HepG2 (cell line): ENCODE results near the gene SAMD4A. TPM values are rescaled to one million over a fixed set of nuclear protein-coding genes. Genes with fewer than 3 reads are reported as not detected.

ENCODE experiments used
- ATAC-seq: fragments of 200-7000 bp; cut with Tn5 transposase; 3 replicates; pipeline ENCODE4 v1.9.1; 2020; ENCODE audit warnings: mild to moderate bottlenecking, moderate library complexity
- BruUV-seq: library from RNA; stranded (reverse); fragments of 400-500 nt; replicated peaks from 2 replicates; lab custom pipeline; 2021; lab: Mats Ljungman, UMichigan
- CTCF ChIA-PET: fragments of 300-600 bp; formaldehyde crosslinking; extraction: SDS; loops from one replicate; lab custom pipeline; 2021; ENCODE audit warnings: low total read pairs, inconsistent platforms, low intra/inter-chr PET ratio; lab: Yijun Ruan, JAX
- POLR2A ChIA-PET: fragments of 350-600 bp; sonication (Branson Sonifier 250); formaldehyde crosslinking; loops from one replicate; lab custom pipeline; 2020; ENCODE audit warnings: antibody characterized with exemption, inconsistent platforms; lab: Yijun Ruan, JAX
- DNase-seq: peaks from one replicate; pipeline ENCODE4 v3.0.0-alpha.2; 2015; ENCODE audit warnings: low spot score
- FAIRE-seq: peaks from 3 replicates; lab custom pipeline; 2011; peaks lifted over from hg19 to GRCh38; lab: Jason Lieb, UNC
- H2AFZ ChIP-seq: one replicate; pipeline ENCODE4 v1.6.1; 2011; ENCODE audit warnings: low read length, inconsistent platforms
- H3K27ac ChIP-seq: fragments of 300-600 bp; 3 replicates; pipeline ENCODE4 v1.8.0; 2011; ENCODE audit warnings: mixed run types, mild to moderate bottlenecking, mixed read lengths, low read length, inconsistent platforms; ENCODE audit not compliant: insufficient read depth; ENCODE audit errors: extremely low read length
- H3K27me3 ChIP-seq, 2 experiments: fragments of 200-600 bp in 1 of 2; 2 replicates in 1 of 2; 3 replicates in 1 of 2; pipeline versions ENCODE4 v1.6.0 to v1.8.0; 2011; ENCODE audit warnings: low read length in 2 of 2, mild to moderate bottlenecking in 2 of 2, moderate library complexity in 2 of 2, inconsistent platforms in 1 of 2; ENCODE audit not compliant: insufficient read depth in 2 of 2, control insufficient read depth in 1 of 2
- H3K36me3 ChIP-seq, 2 experiments: fragments of 200-600 bp in 1 of 2; replicated peaks in 1 of 2; 2 replicates in 1 of 2; 3 replicates in 1 of 2; pipeline versions ENCODE4 v1.5.1 to v1.8.0; 2011; ENCODE audit warnings: low read length in 2 of 2, inconsistent platforms in 1 of 2; ENCODE audit not compliant: insufficient read depth in 2 of 2, control insufficient read depth in 1 of 2
- H3K4me1 ChIP-seq: 2 replicates; pipeline ENCODE4 v1.5.1; 2012; ENCODE audit warnings: low read length, inconsistent platforms; ENCODE audit not compliant: insufficient read depth
- H3K4me2 ChIP-seq: 2 replicates; pipeline ENCODE4 v1.6.0; 2011; ENCODE audit warnings: low read depth, low read length, inconsistent platforms
- H3K4me3 ChIP-seq, 3 experiments: fragments of 200-600 bp in 1 of 3; sonication (generic), shearing (Covaris generic) in 1 of 3; replicated peaks in 1 of 3; 2 replicates each; pipeline ENCODE4 v1.5.1; 2011 to 2016; ENCODE audit warnings: low read length in 3 of 3, inconsistent platforms in 2 of 3, low read depth in 2 of 3, mild to moderate bottlenecking in 2 of 3, control low read depth in 1 of 3, mixed read lengths in 1 of 3; ENCODE audit not compliant: insufficient read depth in 1 of 3
- H3K79me2 ChIP-seq: one replicate; pipeline ENCODE4 v1.6.1; 2011; ENCODE audit warnings: low read length, inconsistent platforms; ENCODE audit not compliant: insufficient read depth
- H3K9ac ChIP-seq: 2 replicates; pipeline ENCODE4 v1.6.0; 2011; ENCODE audit warnings: mild to moderate bottlenecking, low read depth, low read length, inconsistent platforms; ENCODE audit not compliant: insufficient read depth
- H3K9me3 ChIP-seq: 2 replicates; pipeline ENCODE4 v1.5.1; 2012; ENCODE audit warnings: mild to moderate bottlenecking, low read length
- H4K20me1 ChIP-seq: 2 replicates; pipeline ENCODE4 v1.6.0; 2011; ENCODE audit warnings: inconsistent platforms, mild to moderate bottlenecking, low read length, moderate library complexity; ENCODE audit not compliant: insufficient read depth
- CEBPB ChIP-seq: IDR thresholded peaks from 2 replicates; pipeline ENCODE4 v1.6.1; 2011; ENCODE audit warnings: low read depth, low read length, improper control_type of control experiment, borderline replicate concordance
- FOSL2 ChIP-seq: sonication (generic); formaldehyde crosslinking; IDR thresholded peaks from 2 replicates; pipeline ENCODE4 v1.4.0; 2020; ENCODE audit warnings: missing genetic modification reagents
- HMG20A ChIP-seq: IDR thresholded peaks from 2 replicates; pipeline ENCODE4 v1.6.1; 2016; ENCODE audit warnings: borderline replicate concordance
- HNF4A ChIP-seq: sonication (generic); formaldehyde crosslinking; IDR thresholded peaks from 2 replicates; pipeline ENCODE4 v1.4.0; 2020; ENCODE audit warnings: missing genetic modification reagents
- KDM1A ChIP-seq: IDR thresholded peaks from 2 replicates; pipeline ENCODE4 v1.6.1; 2016; ENCODE audit warnings: missing compliant biosample characterization
- NCOA5 ChIP-seq: sonication (generic); formaldehyde crosslinking; IDR thresholded peaks from 2 replicates; pipeline ENCODE4 v1.4.0; 2020; ENCODE audit warnings: missing genetic modification reagents
- ZFP36L1 ChIP-seq: sonication (generic); formaldehyde crosslinking; IDR thresholded peaks from 2 replicates; pipeline ENCODE4 v1.8.0; 2022; ENCODE audit warnings: mild to moderate bottlenecking, missing genetic modification reagents, moderate library complexity
- WGBS: methylation state at CpG from one replicate; pipeline ENCODE4 v1.1.6; 2017; ENCODE audit warnings: low lambda C conversion rate; 5-methylcytosine and 5-hydroxymethylcytosine counted together
- in situ Hi-C: cut with HindIII; loops from 2 replicates; pipeline ENCODE4 v1.10.0; 2017; ENCODE audit warnings: low pct_unique_long_range_greater_than_20kb; ENCODE audit not compliant: extremely low pct_ligation_motif_present
- intact Hi-C: fragments of 100-400 bp; cut with micrococcal nuclease; formaldehyde crosslinking; loops from one replicate; pipeline ENCODE4 v1.10.0; 2022; ENCODE audit not compliant: unreplicated experiment
- polyA plus RNA-seq, 8 experiments: library from polyadenylated mRNA; depleted of rRNA in 3 of 8; stranded (reverse) in 7 of 8; unstranded in 1 of 8; fragments of >200 nt; fragmentation: Illumina TruSeq in 4 of 8; extraction: Trizol in 4 of 8; gene quantifications; 2 replicates each; pipeline versions ENCODE4 v1.2.1 to v1.2.3, GENCODE V29; 2011 to 2016; ENCODE audit warnings: low read depth in 4 of 8, missing spikeins in 1 of 8, mixed read lengths in 1 of 8; ENCODE audit not compliant: insufficient read depth in 1 of 8
- total RNA-seq, 5 experiments: library from RNA; depleted of rRNA; stranded (reverse); fragments of >200 nt; fragmentation: Illumina TruSeq; extraction: Trizol; gene quantifications; 2 replicates each; pipeline ENCODE4 v1.2.3, GENCODE V29; 2016; ENCODE audit warnings: low read depth in 1 of 5
- TF ChIP-seq, protein P1 (sequence below): IDR thresholded peaks from 2 replicates; pipeline ENCODE4 v1.6.1; 2012; ENCODE audit warnings: low read length, improper control_type of control experiment
- TF ChIP-seq, protein P2 (sequence below): sonication (generic); formaldehyde crosslinking; IDR thresholded peaks from 2 replicates; pipeline ENCODE4 v1.4.0; 2020; ENCODE audit warnings: missing genetic modification reagents
- TF ChIP-seq, protein P3 (sequence below): IDR thresholded peaks from 2 replicates; pipeline ENCODE4 v1.4.0; 2020; ENCODE audit warnings: mild to moderate bottlenecking, missing genetic modification reagents
- TF ChIP-seq, protein P4 (sequence below): sonication (generic); formaldehyde crosslinking; IDR thresholded peaks from 2 replicates; pipeline ENCODE4 v1.8.0; 2022; ENCODE audit warnings: mild to moderate bottlenecking, missing genetic modification reagents
- TF ChIP-seq, protein P5 (sequence below): IDR thresholded peaks from 2 replicates; pipeline ENCODE4 v1.6.1; 2016; ENCODE audit warnings: missing compliant biosample characterization, missing genetic modification reagents, borderline replicate concordance

Gene SAMD4A
- total and polyA plus RNA-seq, 2 of the 13 experiments (the other 11 are each of a cell fraction or from before 2014, with no cell fraction given): 11.8 to 13.0 TPM

DNA sequence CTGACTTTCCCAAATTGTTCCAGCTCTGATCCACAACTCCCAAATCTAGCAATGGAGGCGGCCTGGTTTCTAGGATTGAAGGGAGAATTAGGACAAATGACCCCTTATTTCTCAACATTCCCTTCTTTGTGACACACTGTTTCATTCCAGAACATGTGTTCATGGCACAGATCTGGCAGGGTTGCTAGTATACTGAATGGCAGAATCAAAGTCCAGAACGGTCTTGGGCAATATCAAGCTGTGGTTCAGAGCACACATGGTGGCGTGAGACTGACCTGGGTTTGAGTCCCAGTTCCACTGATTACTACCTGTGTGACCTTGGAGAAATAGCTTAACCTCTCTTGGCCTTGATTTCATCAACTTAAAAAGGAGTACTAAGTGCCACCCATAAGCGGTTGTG lies 152.5 kb downstream of the SAMD4A start:
- H3K4me1 ChIP-seq: peaks cover 54% of the 10 kb centered on the region
- no peaks in the 10 kb centered on the region for H3K9me3 ChIP-seq
- H3K27ac ChIP-seq: peak overlapping the region; percentile 16
- no peaks in the 10 kb centered on the region for H3K27me3 ChIP-seq
- peak; percentile 67 for DNase-seq
- FAIRE-seq: peak; percentile 76
- no peak overlapping the region for H2AFZ ChIP-seq
- no TSS peak for BruUV-seq
- ATAC-seq: peak; percentile 77
- H3K36me3 ChIP-seq: no peaks in the 10 kb centered on the region; a peak in 2 of 5 replicates
- 95% methylated on average over 2 of the region's 4 CpGs for WGBS
- H3K79me2 ChIP-seq: peaks cover 18% of the 10 kb centered on the region
- H3K9ac ChIP-seq: no peak overlapping the region
- H3K4me3 ChIP-seq: no peak overlapping the region
- CTCF ChIA-PET: no interaction called here
- POLR2A ChIA-PET: interaction anchor here (2.3 kb wide), 1 partner anchor 154 kb away, joined by 8 read pairs; no protein-coding TSS in a partner anchor
- in situ Hi-C loops (no loop called here), intact Hi-C loops (no loop called here)
- H4K20me1 ChIP-seq: peaks cover 11% of the 10 kb centered on the region; the same call in 1 of the 2 replicates
- H3K4me2 ChIP-seq: no peak overlapping the region; the same call in 1 of the 2 replicates
- TF ChIP-seq CEBPB: peak; percentile 92
- TF ChIP-seq HMG20A (CRISPR knock-in tag): 0 out of 2 replicates have a peak, but pooled peaks have one; percentile 20
- TF ChIP-seq HNF4A: peak; percentile 88
- TF ChIP-seq, protein P1, sequence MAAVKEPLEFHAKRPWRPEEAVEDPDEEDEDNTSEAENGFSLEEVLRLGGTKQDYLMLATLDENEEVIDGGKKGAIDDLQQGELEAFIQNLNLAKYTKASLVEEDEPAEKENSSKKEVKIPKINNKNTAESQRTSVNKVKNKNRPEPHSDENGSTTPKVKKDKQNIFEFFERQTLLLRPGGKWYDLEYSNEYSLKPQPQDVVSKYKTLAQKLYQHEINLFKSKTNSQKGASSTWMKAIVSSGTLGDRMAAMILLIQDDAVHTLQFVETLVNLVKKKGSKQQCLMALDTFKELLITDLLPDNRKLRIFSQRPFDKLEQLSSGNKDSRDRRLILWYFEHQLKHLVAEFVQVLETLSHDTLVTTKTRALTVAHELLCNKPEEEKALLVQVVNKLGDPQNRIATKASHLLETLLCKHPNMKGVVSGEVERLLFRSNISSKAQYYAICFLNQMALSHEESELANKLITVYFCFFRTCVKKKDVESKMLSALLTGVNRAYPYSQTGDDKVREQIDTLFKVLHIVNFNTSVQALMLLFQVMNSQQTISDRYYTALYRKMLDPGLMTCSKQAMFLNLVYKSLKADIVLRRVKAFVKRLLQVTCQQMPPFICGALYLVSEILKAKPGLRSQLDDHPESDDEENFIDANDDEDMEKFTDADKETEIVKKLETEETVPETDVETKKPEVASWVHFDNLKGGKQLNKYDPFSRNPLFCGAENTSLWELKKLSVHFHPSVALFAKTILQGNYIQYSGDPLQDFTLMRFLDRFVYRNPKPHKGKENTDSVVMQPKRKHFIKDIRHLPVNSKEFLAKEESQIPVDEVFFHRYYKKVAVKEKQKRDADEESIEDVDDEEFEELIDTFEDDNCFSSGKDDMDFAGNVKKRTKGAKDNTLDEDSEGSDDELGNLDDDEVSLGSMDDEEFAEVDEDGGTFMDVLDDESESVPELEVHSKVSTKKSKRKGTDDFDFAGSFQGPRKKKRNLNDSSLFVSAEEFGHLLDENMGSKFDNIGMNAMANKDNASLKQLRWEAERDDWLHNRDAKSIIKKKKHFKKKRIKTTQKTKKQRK: no peak
- no peak for TF ChIP-seq ZFP36L1 (CRISPR knock-in tag)
- TF ChIP-seq, protein P2, sequence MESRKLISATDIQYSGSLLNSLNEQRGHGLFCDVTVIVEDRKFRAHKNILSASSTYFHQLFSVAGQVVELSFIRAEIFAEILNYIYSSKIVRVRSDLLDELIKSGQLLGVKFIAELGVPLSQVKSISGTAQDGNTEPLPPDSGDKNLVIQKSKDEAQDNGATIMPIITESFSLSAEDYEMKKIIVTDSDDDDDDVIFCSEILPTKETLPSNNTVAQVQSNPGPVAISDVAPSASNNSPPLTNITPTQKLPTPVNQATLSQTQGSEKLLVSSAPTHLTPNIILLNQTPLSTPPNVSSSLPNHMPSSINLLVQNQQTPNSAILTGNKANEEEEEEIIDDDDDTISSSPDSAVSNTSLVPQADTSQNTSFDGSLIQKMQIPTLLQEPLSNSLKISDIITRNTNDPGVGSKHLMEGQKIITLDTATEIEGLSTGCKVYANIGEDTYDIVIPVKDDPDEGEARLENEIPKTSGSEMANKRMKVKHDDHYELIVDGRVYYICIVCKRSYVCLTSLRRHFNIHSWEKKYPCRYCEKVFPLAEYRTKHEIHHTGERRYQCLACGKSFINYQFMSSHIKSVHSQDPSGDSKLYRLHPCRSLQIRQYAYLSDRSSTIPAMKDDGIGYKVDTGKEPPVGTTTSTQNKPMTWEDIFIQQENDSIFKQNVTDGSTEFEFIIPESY (CRISPR knock-in tag): peak; percentile 60; the same call in 1 of the 2 replicates
- 0 out of 2 replicates have a peak, but pooled peaks have one; percentile 43 for TF ChIP-seq KDM1A (CRISPR knock-in tag)
- TF ChIP-seq, protein P3, sequence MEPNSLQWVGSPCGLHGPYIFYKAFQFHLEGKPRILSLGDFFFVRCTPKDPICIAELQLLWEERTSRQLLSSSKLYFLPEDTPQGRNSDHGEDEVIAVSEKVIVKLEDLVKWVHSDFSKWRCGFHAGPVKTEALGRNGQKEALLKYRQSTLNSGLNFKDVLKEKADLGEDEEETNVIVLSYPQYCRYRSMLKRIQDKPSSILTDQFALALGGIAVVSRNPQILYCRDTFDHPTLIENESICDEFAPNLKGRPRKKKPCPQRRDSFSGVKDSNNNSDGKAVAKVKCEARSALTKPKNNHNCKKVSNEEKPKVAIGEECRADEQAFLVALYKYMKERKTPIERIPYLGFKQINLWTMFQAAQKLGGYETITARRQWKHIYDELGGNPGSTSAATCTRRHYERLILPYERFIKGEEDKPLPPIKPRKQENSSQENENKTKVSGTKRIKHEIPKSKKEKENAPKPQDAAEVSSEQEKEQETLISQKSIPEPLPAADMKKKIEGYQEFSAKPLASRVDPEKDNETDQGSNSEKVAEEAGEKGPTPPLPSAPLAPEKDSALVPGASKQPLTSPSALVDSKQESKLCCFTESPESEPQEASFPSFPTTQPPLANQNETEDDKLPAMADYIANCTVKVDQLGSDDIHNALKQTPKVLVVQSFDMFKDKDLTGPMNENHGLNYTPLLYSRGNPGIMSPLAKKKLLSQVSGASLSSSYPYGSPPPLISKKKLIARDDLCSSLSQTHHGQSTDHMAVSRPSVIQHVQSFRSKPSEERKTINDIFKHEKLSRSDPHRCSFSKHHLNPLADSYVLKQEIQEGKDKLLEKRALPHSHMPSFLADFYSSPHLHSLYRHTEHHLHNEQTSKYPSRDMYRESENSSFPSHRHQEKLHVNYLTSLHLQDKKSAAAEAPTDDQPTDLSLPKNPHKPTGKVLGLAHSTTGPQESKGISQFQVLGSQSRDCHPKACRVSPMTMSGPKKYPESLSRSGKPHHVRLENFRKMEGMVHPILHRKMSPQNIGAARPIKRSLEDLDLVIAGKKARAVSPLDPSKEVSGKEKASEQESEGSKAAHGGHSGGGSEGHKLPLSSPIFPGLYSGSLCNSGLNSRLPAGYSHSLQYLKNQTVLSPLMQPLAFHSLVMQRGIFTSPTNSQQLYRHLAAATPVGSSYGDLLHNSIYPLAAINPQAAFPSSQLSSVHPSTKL: 0 out of 2 replicates have a peak, but pooled peaks have one; percentile 25
- TF ChIP-seq, protein P4, sequence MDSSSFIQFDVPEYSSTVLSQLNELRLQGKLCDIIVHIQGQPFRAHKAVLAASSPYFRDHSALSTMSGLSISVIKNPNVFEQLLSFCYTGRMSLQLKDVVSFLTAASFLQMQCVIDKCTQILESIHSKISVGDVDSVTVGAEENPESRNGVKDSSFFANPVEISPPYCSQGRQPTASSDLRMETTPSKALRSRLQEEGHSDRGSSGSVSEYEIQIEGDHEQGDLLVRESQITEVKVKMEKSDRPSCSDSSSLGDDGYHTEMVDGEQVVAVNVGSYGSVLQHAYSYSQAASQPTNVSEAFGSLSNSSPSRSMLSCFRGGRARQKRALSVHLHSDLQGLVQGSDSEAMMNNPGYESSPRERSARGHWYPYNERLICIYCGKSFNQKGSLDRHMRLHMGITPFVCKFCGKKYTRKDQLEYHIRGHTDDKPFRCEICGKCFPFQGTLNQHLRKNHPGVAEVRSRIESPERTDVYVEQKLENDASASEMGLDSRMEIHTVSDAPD (CRISPR knock-in tag): peak; percentile 55; the same call in 1 of the 2 replicates
- TF ChIP-seq, protein P5, sequence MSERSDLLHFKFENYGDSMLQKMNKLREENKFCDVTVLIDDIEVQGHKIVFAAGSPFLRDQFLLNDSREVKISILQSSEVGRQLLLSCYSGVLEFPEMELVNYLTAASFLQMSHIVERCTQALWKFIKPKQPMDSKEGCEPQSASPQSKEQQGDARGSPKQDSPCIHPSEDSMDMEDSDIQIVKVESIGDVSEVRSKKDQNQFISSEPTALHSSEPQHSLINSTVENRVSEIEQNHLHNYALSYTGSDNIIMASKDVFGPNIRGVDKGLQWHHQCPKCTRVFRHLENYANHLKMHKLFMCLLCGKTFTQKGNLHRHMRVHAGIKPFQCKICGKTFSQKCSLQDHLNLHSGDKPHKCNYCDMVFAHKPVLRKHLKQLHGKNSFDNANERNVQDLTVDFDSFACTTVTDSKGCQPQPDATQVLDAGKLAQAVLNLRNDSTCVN (CRISPR knock-in tag): peak; percentile 32; the same call in 1 of the 2 replicates
- 0 out of 2 replicates have a peak, but pooled peaks have one; percentile 31 for TF ChIP-seq FOSL2 (CRISPR knock-in tag)
- no peak for TF ChIP-seq NCOA5 (CRISPR knock-in tag)
